ENCODE measurements around the gene STIMATE.

DNA sequence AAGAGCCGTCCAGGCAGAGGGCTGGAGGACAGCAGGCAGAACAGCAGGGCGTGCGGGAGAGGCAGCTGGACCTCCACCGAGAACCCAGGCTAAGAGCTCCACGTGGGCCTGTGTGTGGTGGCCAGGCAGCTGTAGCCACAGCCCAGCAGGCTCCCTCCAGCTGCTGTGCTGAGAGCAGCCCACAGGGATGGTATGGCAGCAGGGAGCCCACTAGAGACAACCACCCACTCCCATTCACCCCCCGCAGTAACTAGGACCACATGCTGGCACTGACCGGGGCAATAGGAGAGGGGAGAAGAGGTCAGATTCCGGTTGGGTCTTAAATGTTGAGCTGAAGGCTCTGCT lies 37.0 kb downstream of the STIMATE start:
- TF ChIP-seq, protein P1, sequence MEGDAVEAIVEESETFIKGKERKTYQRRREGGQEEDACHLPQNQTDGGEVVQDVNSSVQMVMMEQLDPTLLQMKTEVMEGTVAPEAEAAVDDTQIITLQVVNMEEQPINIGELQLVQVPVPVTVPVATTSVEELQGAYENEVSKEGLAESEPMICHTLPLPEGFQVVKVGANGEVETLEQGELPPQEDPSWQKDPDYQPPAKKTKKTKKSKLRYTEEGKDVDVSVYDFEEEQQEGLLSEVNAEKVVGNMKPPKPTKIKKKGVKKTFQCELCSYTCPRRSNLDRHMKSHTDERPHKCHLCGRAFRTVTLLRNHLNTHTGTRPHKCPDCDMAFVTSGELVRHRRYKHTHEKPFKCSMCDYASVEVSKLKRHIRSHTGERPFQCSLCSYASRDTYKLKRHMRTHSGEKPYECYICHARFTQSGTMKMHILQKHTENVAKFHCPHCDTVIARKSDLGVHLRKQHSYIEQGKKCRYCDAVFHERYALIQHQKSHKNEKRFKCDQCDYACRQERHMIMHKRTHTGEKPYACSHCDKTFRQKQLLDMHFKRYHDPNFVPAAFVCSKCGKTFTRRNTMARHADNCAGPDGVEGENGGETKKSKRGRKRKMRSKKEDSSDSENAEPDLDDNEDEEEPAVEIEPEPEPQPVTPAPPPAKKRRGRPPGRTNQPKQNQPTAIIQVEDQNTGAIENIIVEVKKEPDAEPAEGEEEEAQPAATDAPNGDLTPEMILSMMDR (IDR thresholded peaks at IDR 0.05), result no peak
- TF ChIP-seq POLR2AphosphoS5 (IDR thresholded peaks at IDR 0.05; ENCODE audit: low read depth, low read length), result no peak
- TF ChIP-seq, protein P2, sequence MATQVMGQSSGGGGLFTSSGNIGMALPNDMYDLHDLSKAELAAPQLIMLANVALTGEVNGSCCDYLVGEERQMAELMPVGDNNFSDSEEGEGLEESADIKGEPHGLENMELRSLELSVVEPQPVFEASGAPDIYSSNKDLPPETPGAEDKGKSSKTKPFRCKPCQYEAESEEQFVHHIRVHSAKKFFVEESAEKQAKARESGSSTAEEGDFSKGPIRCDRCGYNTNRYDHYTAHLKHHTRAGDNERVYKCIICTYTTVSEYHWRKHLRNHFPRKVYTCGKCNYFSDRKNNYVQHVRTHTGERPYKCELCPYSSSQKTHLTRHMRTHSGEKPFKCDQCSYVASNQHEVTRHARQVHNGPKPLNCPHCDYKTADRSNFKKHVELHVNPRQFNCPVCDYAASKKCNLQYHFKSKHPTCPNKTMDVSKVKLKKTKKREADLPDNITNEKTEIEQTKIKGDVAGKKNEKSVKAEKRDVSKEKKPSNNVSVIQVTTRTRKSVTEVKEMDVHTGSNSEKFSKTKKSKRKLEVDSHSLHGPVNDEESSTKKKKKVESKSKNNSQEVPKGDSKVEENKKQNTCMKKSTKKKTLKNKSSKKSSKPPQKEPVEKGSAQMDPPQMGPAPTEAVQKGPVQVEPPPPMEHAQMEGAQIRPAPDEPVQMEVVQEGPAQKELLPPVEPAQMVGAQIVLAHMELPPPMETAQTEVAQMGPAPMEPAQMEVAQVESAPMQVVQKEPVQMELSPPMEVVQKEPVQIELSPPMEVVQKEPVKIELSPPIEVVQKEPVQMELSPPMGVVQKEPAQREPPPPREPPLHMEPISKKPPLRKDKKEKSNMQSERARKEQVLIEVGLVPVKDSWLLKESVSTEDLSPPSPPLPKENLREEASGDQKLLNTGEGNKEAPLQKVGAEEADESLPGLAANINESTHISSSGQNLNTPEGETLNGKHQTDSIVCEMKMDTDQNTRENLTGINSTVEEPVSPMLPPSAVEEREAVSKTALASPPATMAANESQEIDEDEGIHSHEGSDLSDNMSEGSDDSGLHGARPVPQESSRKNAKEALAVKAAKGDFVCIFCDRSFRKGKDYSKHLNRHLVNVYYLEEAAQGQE (IDR thresholded peaks at IDR 0.05; ENCODE audit: insufficient read depth in 1 of 2, low read depth in 2 of 2, low read length in 1 of 2), result no peak
- TF ChIP-seq SIN3A (IDR thresholded peaks at IDR 0.05; ENCODE audit: borderline replicate concordance, insufficient read depth, low read depth, low read length), result no peak
- no peak for TF ChIP-seq TCF7L2 (IDR thresholded peaks at IDR 0.05; ENCODE audit: low read depth, low read length)

Data from Panc1 (cell line).